Measurements from ENCODE around the gene CTSD. TPM values are rescaled to one million over a fixed set of nuclear protein-coding genes. Genes with fewer than 3 reads are reported as not detected.

CTSD gene
- total RNA-seq (2022; extraction: Qiagen RNA extraction; ENCODE audit: low read depth) = 379 to 541 TPM (median 436 TPM) in 5 replicates

GRCh38 chr11:1763796-1764661, at the start of gene CTSD:
CTSD (minus strand) TSS chr11:1763927; CDS start chr11:1763859, 68 bp downstream.

GRCh38 chr11:1750481-1750839, 13.3 kb downstream of the CTSD start, which contains the start of gene IFITM10:
IFITM10 (minus strand) TSS chr11:1750595; CDS start chr11:1750442, 153 bp downstream.

Other genes with a start within 250 kb of the CTSD start
- 0.96 to 1.9 TPM (median 1.6 TPM) in 5 replicates for gene DUSP8, start 191.7 kb downstream of the CTSD start, total RNA-seq (2022; extraction: Qiagen RNA extraction; ENCODE audit: low read depth)
- not detected in 5 replicates for gene KRTAP5-1, start 178.6 kb downstream of the CTSD start, total RNA-seq (2022; extraction: Qiagen RNA extraction; ENCODE audit: low read depth)
- gene KRTAP5-2, start 165.6 kb downstream of the CTSD start, total RNA-seq (2022; extraction: Qiagen RNA extraction; ENCODE audit: low read depth) = not detected in 5 replicates
- gene KRTAP5-3, start 155.5 kb downstream of the CTSD start, total RNA-seq (2022; extraction: Qiagen RNA extraction; ENCODE audit: low read depth) = not detected in 5 replicates
- not detected in 5 replicates for gene KRTAP5-4, start 141.8 kb downstream of the CTSD start, total RNA-seq (2022; extraction: Qiagen RNA extraction; ENCODE audit: low read depth)
- gene KRTAP5-5, start 134.2 kb downstream of the CTSD start, total RNA-seq (2022; extraction: Qiagen RNA extraction; ENCODE audit: low read depth) = not detected in 5 replicates
- gene KRTAP5-6, start 66.7 kb downstream of the CTSD start, total RNA-seq (2022; extraction: Qiagen RNA extraction; ENCODE audit: low read depth) = not detected in 5 replicates
- gene IFITM10, start 13.3 kb downstream of the CTSD start, total RNA-seq (2022; extraction: Qiagen RNA extraction; ENCODE audit: low read depth) = 0.89 to 1.3 TPM (median 0.94 TPM) in 5 replicates
- 0.06 to 0.22 TPM in 2 of 5 replicates, not detected in the others for gene SYT8, start 71.1 kb upstream of the CTSD start, total RNA-seq (2022; extraction: Qiagen RNA extraction; ENCODE audit: low read depth)
- gene TNNI2, start 75.1 kb upstream of the CTSD start, total RNA-seq (2022; extraction: Qiagen RNA extraction; ENCODE audit: low read depth) = not detected in 5 replicates
- gene LSP1, start 89.2 kb upstream of the CTSD start, total RNA-seq (2022; extraction: Qiagen RNA extraction; ENCODE audit: low read depth) = 0.73 to 3.1 TPM (median 1.8 TPM) in 5 replicates
- not detected in 5 replicates for gene PRR33, start 128.0 kb upstream of the CTSD start, total RNA-seq (2022; extraction: Qiagen RNA extraction; ENCODE audit: low read depth)
- 0.11 to 0.17 TPM in 2 of 5 replicates, not detected in the others for gene TNNT3, start 155.8 kb upstream of the CTSD start, total RNA-seq (2022; extraction: Qiagen RNA extraction; ENCODE audit: low read depth)
- gene MRPL23, start 183.4 kb upstream of the CTSD start, total RNA-seq (2022; extraction: Qiagen RNA extraction; ENCODE audit: low read depth) = 132 to 156 TPM (median 149 TPM) in 5 replicates
- 8.8 to 13.0 TPM (median 10.6 TPM) in 5 replicates for gene H19, start 233.9 kb upstream of the CTSD start, total RNA-seq (2022; extraction: Qiagen RNA extraction; ENCODE audit: low read depth)